HG02610 (cell line): ENCODE data around the gene TPMT.
"Not testable (repeated sequence)": the region's sequence is repeated elsewhere in the genome, so short reads cannot be mapped to it uniquely, and the experiment has no call there.

Experiments used
- ATAC-seq: cut with Tn5 transposase; IDR thresholded peaks from one replicate; pipeline ENCODE4 v1.9.1; 2021; ENCODE audit warnings: mild to moderate bottlenecking, moderate library complexity; ENCODE audit not compliant: unreplicated experiment

Gene TPMT

GRCh38 chr6:18154507-18155149 lies at the start of gene TPMT:
Gene TPMT, minus strand, starts transcription at chr6:18155077. Its CDS starts 5,950 bp downstream, at chr6:18149127.
- peak; percentile 45 for ATAC-seq

- no peak for ATAC-seq
Observed at GRCh38 chr6:18203786-18204185, 48.9 kb upstream of the TPMT start.

GRCh38 chr6:18192026-18192425 lies 37.1 kb upstream of the TPMT start:
- no peak for ATAC-seq

- no peak for ATAC-seq
Observed at GRCh38 chr6:18189196-18189595, 34.3 kb upstream of the TPMT start.

- no peak for ATAC-seq
Observed at GRCh38 chr6:18187701-18188100, 32.8 kb upstream of the TPMT start.

- peak; percentile 35 for ATAC-seq
Observed at GRCh38 chr6:18186540-18187250, 31.8 kb upstream of the TPMT start.

- peak; percentile 41 for ATAC-seq
Observed at GRCh38 chr6:18186033-18186432, 31.2 kb upstream of the TPMT start.

GRCh38 chr6:18185624-18186023 lies 30.7 kb upstream of the TPMT start:
- ATAC-seq: no peak

- no peak for ATAC-seq
Observed at GRCh38 chr6:18183766-18184165, 28.9 kb upstream of the TPMT start.

GRCh38 chr6:18182568-18182967 lies 27.7 kb upstream of the TPMT start:
- ATAC-seq: no peak

- no peak for ATAC-seq
Observed at GRCh38 chr6:18179770-18180356, 25.0 kb upstream of the TPMT start.

- no peak for ATAC-seq
Observed at GRCh38 chr6:18178960-18179615, 24.2 kb upstream of the TPMT start.

GRCh38 chr6:18177286-18177965 lies 22.5 kb upstream of the TPMT start:
- ATAC-seq: no peak

- ATAC-seq: not testable (repeated sequence)
Observed at GRCh38 chr6:18176198-18176597, 21.3 kb upstream of the TPMT start.

- no peak for ATAC-seq
Observed at GRCh38 chr6:18171871-18172270, 17.0 kb upstream of the TPMT start.

- no peak for ATAC-seq
Observed at GRCh38 chr6:18168264-18168663, 13.4 kb upstream of the TPMT start.

- ATAC-seq: no peak
Observed at GRCh38 chr6:18166312-18167036, 11.6 kb upstream of the TPMT start.

GRCh38 chr6:18165751-18166150 lies 10.9 kb upstream of the TPMT start:
- ATAC-seq: no peak

- ATAC-seq: no peak
Observed at GRCh38 chr6:18162401-18162800, 7.5 kb upstream of the TPMT start.

- no peak for ATAC-seq
Observed at GRCh38 chr6:18161431-18161830, 6.6 kb upstream of the TPMT start.
